SJSA1 (cell line): ENCODE measurements around the gene RCAN1. TPM values are rescaled to one million over a fixed set of nuclear protein-coding genes. Genes with fewer than 3 reads are reported as not detected.
A peak's percentile ranks its signal among the peaks of the same experiment; 100 is the strongest.
"Not testable (repeated sequence)": the region's sequence is repeated elsewhere in the genome, so short reads cannot be mapped to it uniquely, and the experiment has no call there.

Experiments used
- DNase-seq, 2 experiments: peaks; one replicate each; pipeline ENCODE4 v3.0.0-alpha.2; 2015 to 2020; ENCODE audit warnings: low spot score in 2 of 2, low read depth in 1 of 2
- H3K27ac ChIP-seq: fragments of 250-450 bp; sonication (Bioruptor Pico); 2 replicates; pipeline ENCODE4 v1.5.1; 2020; ENCODE audit warnings: mild to moderate bottlenecking, moderate library complexity
- H3K27me3 ChIP-seq: fragments of 250-450 bp; sonication (Bioruptor Pico); replicated peaks from 2 replicates; pipeline ENCODE4 v1.5.1; 2020; ENCODE audit warnings: mild to moderate bottlenecking, moderate library complexity
- H3K36me3 ChIP-seq: fragments of 250-450 bp; sonication (Bioruptor Pico); 2 replicates; pipeline ENCODE4 v1.5.1; 2020; ENCODE audit warnings: mild to moderate bottlenecking
- H3K4me1 ChIP-seq: fragments of 250-450 bp; sonication (Bioruptor Pico); replicated peaks from 2 replicates; pipeline ENCODE4 v1.6.1; 2021; ENCODE audit warnings: mild to moderate bottlenecking
- H3K4me3 ChIP-seq: fragments of 250-450 bp; sonication (Bioruptor Pico); 2 replicates; pipeline ENCODE4 v1.5.1; 2020; ENCODE audit warnings: mild to moderate bottlenecking
- H3K9me3 ChIP-seq: fragments of 250-450 bp; sonication (Bioruptor Pico); replicated peaks from 2 replicates; pipeline ENCODE4 v1.5.1; 2020; ENCODE audit warnings: mild to moderate bottlenecking
- total RNA-seq: library from RNA; depleted of rRNA; stranded (reverse); fragments of >200 nt; shearing (Covaris generic); gene quantifications from 2 replicates; pipeline ENCODE4 v1.2.3, GENCODE V29; 2014

The RCAN1 gene
- total RNA-seq, 1 experiment from 2014 or later = 132 TPM

- Histone ChIP-seq H3K27me3 (no peaks in the 10 kb centered on the region), H3K9me3 (no peaks in the 10 kb centered on the region), H3K27ac (no peak overlapping the region), H3K36me3 (no peaks in the 10 kb centered on the region), H3K4me1 (peaks cover 10% of the 10 kb centered on the region), H3K4me3 (no peak overlapping the region)
- DNase-seq = no peak
Observed at GRCh38 chr21:34561806-34562205, 53.1 kb downstream of the RCAN1 start.

GRCh38 chr21:34560609-34561008 is 54.3 kb downstream of the RCAN1 start:
- H3K4me1 ChIP-seq = peaks cover 10% of the 10 kb centered on the region
- H3K36me3 ChIP-seq = no peaks in the 10 kb centered on the region
- H3K27me3 ChIP-seq = no peaks in the 10 kb centered on the region
- no peak for DNase-seq
- no peak overlapping the region for H3K27ac ChIP-seq
- no peak overlapping the region for H3K4me3 ChIP-seq
- no peaks in the 10 kb centered on the region for H3K9me3 ChIP-seq

- no peaks in the 10 kb centered on the region for H3K36me3 ChIP-seq
- H3K4me1 ChIP-seq = peaks cover 10% of the 10 kb centered on the region
- no peak overlapping the region for H3K4me3 ChIP-seq
- no peak for DNase-seq
- H3K27ac ChIP-seq = no peak overlapping the region
- H3K27me3 ChIP-seq = no peaks in the 10 kb centered on the region
- H3K9me3 ChIP-seq = no peaks in the 10 kb centered on the region; the same call in 1 of the 2 replicates
Observed at GRCh38 chr21:34560021-34560420, 54.9 kb downstream of the RCAN1 start.

- Histone ChIP-seq H3K36me3 (no peaks in the 10 kb centered on the region), H3K4me3 (no peak overlapping the region), H3K27ac (0 out of 2 replicates have a peak overlapping the region, but pooled peaks have one; percentile 2), H3K9me3 (no peaks in the 10 kb centered on the region; the same call in 1 of the 2 replicates), H3K4me1 (peaks cover 10% of the 10 kb centered on the region), H3K27me3 (no peaks in the 10 kb centered on the region)
- DNase-seq = no peak
Observed at GRCh38 chr21:34559089-34559631, 55.8 kb downstream of the RCAN1 start.

GRCh38 chr21:34558166-34558565 is 56.7 kb downstream of the RCAN1 start:
- Histone ChIP-seq H3K4me1 (peaks cover 18% of the 10 kb centered on the region), H3K36me3 (no peaks in the 10 kb centered on the region), H3K27ac (no peak overlapping the region), H3K9me3 (no peaks in the 10 kb centered on the region; the same call in 1 of the 2 replicates), H3K4me3 (no peak overlapping the region), H3K27me3 (no peaks in the 10 kb centered on the region)
- DNase-seq = no peak

GRCh38 chr21:34557261-34557660 is 57.7 kb downstream of the RCAN1 start:
- H3K4me1 ChIP-seq = peaks cover 27% of the 10 kb centered on the region
- H3K9me3 ChIP-seq = no peaks in the 10 kb centered on the region; the same call in 1 of the 2 replicates
- no peak for DNase-seq
- H3K27me3 ChIP-seq = no peaks in the 10 kb centered on the region
- H3K4me3 ChIP-seq = no peak overlapping the region
- no peak overlapping the region for H3K27ac ChIP-seq
- H3K36me3 ChIP-seq = no peaks in the 10 kb centered on the region

- H3K9me3 ChIP-seq, H3K27ac ChIP-seq: not testable (repeated sequence)
Observed at GRCh38 chr21:34554670-34555069, 60.2 kb downstream of the RCAN1 start.

GRCh38 chr21:34554227-34554626 is 60.7 kb downstream of the RCAN1 start:
- Histone ChIP-seq H3K27ac (peak overlapping the region; percentile 64; the same call in 1 of the 2 replicates), H3K4me3 (no peak overlapping the region), H3K27me3 (no peaks in the 10 kb centered on the region), H3K9me3 (no peaks in the 10 kb centered on the region; the same call in 1 of the 2 replicates), H3K4me1 (peaks cover 24% of the 10 kb centered on the region), H3K36me3 (0 out of 2 replicates have a peak, but pooled peaks cover 3% of the 10 kb centered on the region)
- DNase-seq = no peak

More at GRCh38 chr21:34554670-34555069, 60.2 kb downstream of the RCAN1 start:
- H3K27me3 ChIP-seq, H3K36me3 ChIP-seq, H3K4me3 ChIP-seq, DNase-seq: not testable (repeated sequence)
- H3K4me1 ChIP-seq = peaks cover 28% of the 10 kb centered on the region

- H3K27me3 ChIP-seq = no peaks in the 10 kb centered on the region
- H3K27ac ChIP-seq = peak overlapping the region; percentile 64
- H3K4me1 ChIP-seq = peaks cover 21% of the 10 kb centered on the region
- H3K9me3 ChIP-seq = no peaks in the 10 kb centered on the region; the same call in 1 of the 2 replicates
- H3K4me3 ChIP-seq = no peak overlapping the region
- 0 out of 2 replicates have a peak, but pooled peaks cover 3% of the 10 kb centered on the region for H3K36me3 ChIP-seq
- DNase-seq = peak in 1 of 2 experiments; percentile 43
Observed at GRCh38 chr21:34553151-34553952, 61.6 kb downstream of the RCAN1 start.

GRCh38 chr21:34552360-34553098 is 62.4 kb downstream of the RCAN1 start:
- Histone ChIP-seq H3K4me3 (no peak overlapping the region), H3K27me3 (no peaks in the 10 kb centered on the region), H3K9me3 (no peaks in the 10 kb centered on the region; the same call in 1 of the 2 replicates), H3K27ac (peak overlapping the region; percentile 64), H3K4me1 (peaks cover 21% of the 10 kb centered on the region), H3K36me3 (0 out of 2 replicates have a peak, but pooled peaks cover 3% of the 10 kb centered on the region)
- DNase-seq = no peak

- Histone ChIP-seq H3K9me3 (no peaks in the 10 kb centered on the region; the same call in 1 of the 2 replicates), H3K36me3 (0 out of 2 replicates have a peak, but pooled peaks cover 3% of the 10 kb centered on the region), H3K4me1 (peaks cover 41% of the 10 kb centered on the region), H3K27me3 (no peaks in the 10 kb centered on the region), H3K4me3 (no peak overlapping the region), H3K27ac (no peak overlapping the region)
- no peak for DNase-seq
Observed at GRCh38 chr21:34550182-34550799, 64.6 kb downstream of the RCAN1 start.

- Histone ChIP-seq H3K4me3 (no peak overlapping the region), H3K4me1 (peaks cover 54% of the 10 kb centered on the region), H3K27me3 (no peaks in the 10 kb centered on the region), H3K27ac (no peak overlapping the region), H3K9me3 (no peaks in the 10 kb centered on the region; the same call in 1 of the 2 replicates), H3K36me3 (0 out of 2 replicates have a peak, but pooled peaks cover 3% of the 10 kb centered on the region)
- no peak for DNase-seq
Observed at GRCh38 chr21:34548781-34549376, 66.0 kb downstream of the RCAN1 start.

- H3K4me1 ChIP-seq = peaks cover 43% of the 10 kb centered on the region
- H3K27me3 ChIP-seq = no peaks in the 10 kb centered on the region
- H3K4me3 ChIP-seq = no peak overlapping the region
- H3K9me3 ChIP-seq = no peaks in the 10 kb centered on the region; the same call in 1 of the 2 replicates
- peak overlapping the region; percentile 97 for H3K27ac ChIP-seq
- DNase-seq = peak in 1 of 2 experiments; percentile 12
- 0 out of 2 replicates have a peak, but pooled peaks cover 3% of the 10 kb centered on the region for H3K36me3 ChIP-seq
Observed at GRCh38 chr21:34546542-34546941, 68.4 kb downstream of the RCAN1 start.
